Left ventricle myocardium inferior (tissue), 1 donor: Measurements from ENCODE around the gene NEDD1. TPM values are rescaled to one million over a fixed set of nuclear protein-coding genes. Genes with fewer than 3 reads are reported as not detected.

Experiments
- DNase-seq: peaks from one replicate; pipeline ENCODE4 v3.0.0-alpha.2; 2020
- H3K27ac ChIP-seq: fragments of 200-600 bp; replicated peaks from 2 replicates; pipeline ENCODE4 v1.8.0; 2021
- H3K27me3 ChIP-seq: fragments of 200-600 bp; 2 replicates; pipeline ENCODE4 v1.8.0; 2021; ENCODE audit warnings: low read depth
- H3K36me3 ChIP-seq: fragments of 200-600 bp; 2 replicates; pipeline ENCODE4 v1.8.0; 2021
- H3K4me1 ChIP-seq: fragments of 200-600 bp; 2 replicates; pipeline ENCODE4 v1.8.0; 2021
- H3K4me3 ChIP-seq: fragments of 200-600 bp; 2 replicates; pipeline ENCODE4 v1.8.0; 2021; ENCODE audit warnings: mild to moderate bottlenecking, moderate library complexity
- H3K9me3 ChIP-seq: fragments of 200-600 bp; replicated peaks from 2 replicates; pipeline ENCODE4 v1.8.0; 2021
- intact Hi-C: fragments of 100-400 bp; cut with micrococcal nuclease; formaldehyde crosslinking; loops from one replicate; pipeline ENCODE4 v1.11.0; 2022
- long read RNA-seq: library from polyadenylated mRNA; unstranded; transcript quantifications from one replicate; pipeline ENCODE4 v2.0.0, GENCODE V29; 2021
- total RNA-seq: library from RNA; stranded (reverse); fragmentation: NEBNext Ultra II Directional; extraction: Animal tissue kit (Norgen Biotek cat#: 25700); gene quantifications from one replicate; pipeline ENCODE4 v1.2.1, GENCODE V29; 2021
- TF ChIP-seq, protein P1 (sequence below): fragments of 200-600 bp; IDR thresholded peaks from 2 replicates; pipeline ENCODE4 v1.8.0; 2021; ENCODE audit warnings: antibody characterized with exemption, mild to moderate bottlenecking, borderline replicate concordance
- donor health status: DM: no; HTN: yes; CAD: no; lungs with severe emphysema.

Gene NEDD1, protein sequence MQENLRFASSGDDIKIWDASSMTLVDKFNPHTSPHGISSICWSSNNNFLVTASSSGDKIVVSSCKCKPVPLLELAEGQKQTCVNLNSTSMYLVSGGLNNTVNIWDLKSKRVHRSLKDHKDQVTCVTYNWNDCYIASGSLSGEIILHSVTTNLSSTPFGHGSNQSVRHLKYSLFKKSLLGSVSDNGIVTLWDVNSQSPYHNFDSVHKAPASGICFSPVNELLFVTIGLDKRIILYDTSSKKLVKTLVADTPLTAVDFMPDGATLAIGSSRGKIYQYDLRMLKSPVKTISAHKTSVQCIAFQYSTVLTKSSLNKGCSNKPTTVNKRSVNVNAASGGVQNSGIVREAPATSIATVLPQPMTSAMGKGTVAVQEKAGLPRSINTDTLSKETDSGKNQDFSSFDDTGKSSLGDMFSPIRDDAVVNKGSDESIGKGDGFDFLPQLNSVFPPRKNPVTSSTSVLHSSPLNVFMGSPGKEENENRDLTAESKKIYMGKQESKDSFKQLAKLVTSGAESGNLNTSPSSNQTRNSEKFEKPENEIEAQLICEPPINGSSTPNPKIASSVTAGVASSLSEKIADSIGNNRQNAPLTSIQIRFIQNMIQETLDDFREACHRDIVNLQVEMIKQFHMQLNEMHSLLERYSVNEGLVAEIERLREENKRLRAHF
- total RNA-seq: 15.2 TPM
- long read RNA-seq, full-length matches to known transcripts: 24 of 33 reads
- long read RNA-seq, partial matches to known transcripts: 2 of 33 reads
- long read RNA-seq, other reads (novel, unspliced or antisense): 7 of 33 reads

DNA sequence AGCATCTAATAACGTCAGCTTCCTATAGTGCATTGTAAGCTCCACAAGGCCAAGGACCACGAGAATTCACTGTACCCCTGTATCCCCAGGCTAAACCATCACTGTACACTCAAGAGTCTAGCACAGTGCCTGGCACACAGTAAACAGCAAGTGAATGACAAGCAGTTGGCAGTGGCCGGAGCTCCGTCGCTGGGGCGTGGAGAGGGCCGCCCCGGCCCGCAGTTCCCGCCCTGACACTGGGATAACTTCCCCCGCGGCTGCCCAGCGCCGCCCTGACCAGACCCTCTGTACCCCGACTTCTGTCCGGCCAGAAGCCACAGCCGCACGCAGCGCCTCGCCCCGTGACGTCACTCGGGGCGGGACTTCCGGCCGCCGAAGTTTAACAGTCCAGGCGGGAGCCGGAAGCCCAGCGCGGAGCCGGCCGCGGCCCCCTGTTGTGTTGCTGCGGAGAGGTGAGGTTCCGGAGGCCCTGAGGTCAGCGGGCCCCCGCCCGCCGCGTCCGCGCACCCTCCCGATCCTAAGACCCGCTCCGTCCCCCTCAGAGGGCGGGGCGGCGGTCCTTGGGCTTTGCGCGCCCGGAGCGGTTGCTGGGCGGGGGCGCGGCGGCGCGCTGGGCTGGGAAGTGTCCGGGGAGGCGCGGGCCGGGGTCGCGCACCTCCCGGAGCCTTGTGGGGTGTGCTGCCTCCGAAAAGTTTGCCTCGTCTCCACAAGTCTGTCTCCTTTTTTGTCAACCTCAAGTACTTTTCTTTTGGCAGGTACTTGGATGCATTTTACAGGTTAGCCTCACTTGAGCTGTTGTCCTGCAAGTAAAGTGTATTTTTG lies at the start of gene NEDD1:
NEDD1 (plus strand) TSS at position 409 of the 822 bp plus-strand sequence. CDS start 2,503 bp downstream, outside the sequence.
- Histone ChIP-seq H3K27me3 (no peaks in the 10 kb centered on the region), H3K36me3 (no peaks in the 10 kb centered on the region), H3K9me3 (no peaks in the 10 kb centered on the region), H3K4me3 (peak within 1 kb of the TSS; percentile 91), H3K27ac (peak within 1 kb of the TSS; percentile 87), H3K4me1 (peaks cover 37% of the 10 kb centered on the region)
- intact Hi-C loops: no loop called here
- TF ChIP-seq, protein P1, sequence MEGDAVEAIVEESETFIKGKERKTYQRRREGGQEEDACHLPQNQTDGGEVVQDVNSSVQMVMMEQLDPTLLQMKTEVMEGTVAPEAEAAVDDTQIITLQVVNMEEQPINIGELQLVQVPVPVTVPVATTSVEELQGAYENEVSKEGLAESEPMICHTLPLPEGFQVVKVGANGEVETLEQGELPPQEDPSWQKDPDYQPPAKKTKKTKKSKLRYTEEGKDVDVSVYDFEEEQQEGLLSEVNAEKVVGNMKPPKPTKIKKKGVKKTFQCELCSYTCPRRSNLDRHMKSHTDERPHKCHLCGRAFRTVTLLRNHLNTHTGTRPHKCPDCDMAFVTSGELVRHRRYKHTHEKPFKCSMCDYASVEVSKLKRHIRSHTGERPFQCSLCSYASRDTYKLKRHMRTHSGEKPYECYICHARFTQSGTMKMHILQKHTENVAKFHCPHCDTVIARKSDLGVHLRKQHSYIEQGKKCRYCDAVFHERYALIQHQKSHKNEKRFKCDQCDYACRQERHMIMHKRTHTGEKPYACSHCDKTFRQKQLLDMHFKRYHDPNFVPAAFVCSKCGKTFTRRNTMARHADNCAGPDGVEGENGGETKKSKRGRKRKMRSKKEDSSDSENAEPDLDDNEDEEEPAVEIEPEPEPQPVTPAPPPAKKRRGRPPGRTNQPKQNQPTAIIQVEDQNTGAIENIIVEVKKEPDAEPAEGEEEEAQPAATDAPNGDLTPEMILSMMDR: no peak
- DNase-seq: peak; percentile 87

DNA sequence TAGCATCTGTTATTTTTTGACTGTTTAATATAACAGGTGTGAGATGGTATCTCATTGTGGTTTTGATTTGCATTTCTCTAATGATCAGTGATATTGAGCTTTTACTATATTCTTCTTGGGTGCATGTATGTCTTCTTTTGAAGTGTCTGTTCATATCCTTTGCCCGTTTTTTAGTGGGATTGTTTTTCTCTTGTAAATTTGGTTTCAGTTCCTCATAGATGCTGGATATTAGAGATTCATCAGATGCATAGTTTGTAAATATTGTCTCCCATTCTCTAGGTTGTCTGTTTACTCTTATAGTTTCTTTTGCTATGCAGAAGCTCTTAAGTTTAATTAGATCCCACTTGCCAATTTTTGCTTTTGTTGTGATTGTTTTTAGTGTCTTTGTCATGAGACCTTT lies 48.9 kb upstream of the NEDD1 start:
- H3K27ac ChIP-seq: no peak overlapping the region
- H3K9me3 ChIP-seq: no peaks in the 10 kb centered on the region
- H3K27me3 ChIP-seq: peaks cover 3% of the 10 kb centered on the region
- DNase-seq: no peak
- H3K4me3 ChIP-seq: no peak overlapping the region
- TF ChIP-seq, protein P1: no peak
- no peaks in the 10 kb centered on the region for H3K4me1 ChIP-seq
- intact Hi-C loops: no loop called here
- H3K36me3 ChIP-seq: no peaks in the 10 kb centered on the region

DNA sequence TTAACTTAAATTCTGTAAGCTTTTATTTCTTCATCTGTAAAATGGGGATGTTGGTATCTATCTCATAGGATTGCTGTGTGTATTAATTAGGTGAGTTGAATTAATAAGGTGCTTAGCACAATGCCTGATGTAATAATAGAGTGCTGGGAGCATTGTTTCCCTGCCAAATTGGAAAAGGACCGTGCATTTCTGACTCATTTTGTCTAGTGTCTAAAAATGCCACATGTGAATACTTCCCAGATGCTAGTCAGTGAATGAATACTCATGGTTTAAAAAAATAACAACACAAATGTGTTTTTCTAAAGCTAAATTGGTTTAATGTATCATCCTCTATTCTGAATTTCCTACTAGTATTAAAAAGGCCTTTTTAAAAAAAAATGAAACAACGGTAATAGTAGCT lies 45.4 kb upstream of the NEDD1 start:
- H3K27me3 ChIP-seq: peaks cover 3% of the 10 kb centered on the region
- no peak for DNase-seq
- H3K27ac ChIP-seq: no peak overlapping the region
- H3K9me3 ChIP-seq: no peaks in the 10 kb centered on the region
- H3K36me3 ChIP-seq: no peaks in the 10 kb centered on the region
- H3K4me1 ChIP-seq: no peaks in the 10 kb centered on the region
- intact Hi-C loops: no loop called here
- H3K4me3 ChIP-seq: no peak overlapping the region
- TF ChIP-seq, protein P1: no peak

DNA sequence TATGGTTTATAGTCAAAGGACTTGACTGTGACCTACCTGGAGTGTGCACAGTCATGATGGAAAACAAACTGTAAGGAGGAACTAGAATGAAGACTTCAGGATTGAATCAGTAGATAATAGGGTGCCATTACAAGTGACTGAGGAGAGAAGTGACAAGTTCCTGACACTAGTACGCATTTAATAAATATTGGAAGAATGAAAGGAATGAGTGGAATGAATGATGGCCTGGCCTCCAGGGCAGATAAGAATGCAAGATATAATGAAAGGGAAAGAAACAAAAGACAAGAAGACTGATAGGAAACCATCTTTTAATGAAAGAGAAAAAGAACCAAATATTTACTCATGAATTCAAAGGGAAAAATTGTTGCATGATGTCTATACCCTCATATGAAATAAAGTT lies 44.7 kb upstream of the NEDD1 start:
- Histone ChIP-seq H3K36me3 (no peaks in the 10 kb centered on the region), H3K27me3 (peaks cover 3% of the 10 kb centered on the region), H3K27ac (no peak overlapping the region), H3K4me3 (no peak overlapping the region), H3K9me3 (no peaks in the 10 kb centered on the region), H3K4me1 (no peaks in the 10 kb centered on the region)
- intact Hi-C loops: no loop called here
- DNase-seq: no peak
- TF ChIP-seq, protein P1: no peak

DNA sequence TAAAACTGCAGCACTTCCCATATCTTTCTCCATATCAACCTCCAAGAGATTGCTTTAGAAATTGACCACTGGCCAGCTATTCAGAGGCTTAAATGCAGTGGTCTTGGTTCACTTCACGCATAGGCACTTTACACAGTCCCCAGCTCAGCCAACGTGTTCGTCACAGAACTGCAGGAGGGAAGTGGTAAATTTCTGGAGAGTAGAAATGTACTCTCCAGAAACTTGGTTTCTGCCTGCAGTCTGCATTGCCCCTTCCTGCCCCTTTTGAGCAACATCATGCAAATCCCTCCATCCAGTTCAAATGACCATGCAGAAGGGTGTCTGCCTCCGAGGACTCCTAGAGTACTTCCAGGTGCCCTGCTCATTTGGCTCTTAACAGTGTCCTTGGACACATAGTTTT lies 42.7 kb upstream of the NEDD1 start:
- intact Hi-C loops: no loop called here
- Histone ChIP-seq H3K27me3 (peaks cover 3% of the 10 kb centered on the region), H3K9me3 (no peaks in the 10 kb centered on the region), H3K27ac (no peak overlapping the region), H3K4me1 (no peaks in the 10 kb centered on the region), H3K36me3 (no peaks in the 10 kb centered on the region), H3K4me3 (no peak overlapping the region)
- no peak for DNase-seq
- TF ChIP-seq, protein P1: no peak
